Left colon (tissue), 2 donors: Measurements from ENCODE around the gene VSIR. TPM values are rescaled to one million over a fixed set of nuclear protein-coding genes. Genes with fewer than 3 reads are reported as not detected.

ENCODE experiments used
- ATAC-seq: fragments of 200-7000 bp; cut with Tn5 transposase; one replicate; pipeline ENCODE4 v1.9.1; 2020; ENCODE audit warnings: mild to moderate bottlenecking, moderate library complexity
- DNase-seq, 2 donors: peaks; one replicate each; pipeline ENCODE4 v3.0.0-alpha.2; 2020
- intact Hi-C, 2 donors: fragments of 100-400 bp; cut with DNase I in 1 of 2; cut with micrococcal nuclease in 1 of 2; formaldehyde crosslinking; loops; one replicate each; pipeline versions ENCODE4 v1.11.2 to v1.14.0; 2022; cut with DNase I, micrococcal nuclease
- total RNA-seq, 2 donors: library from RNA; stranded (reverse); fragmentation: NEBNext Ultra II Directional; extraction: Animal tissue kit (Norgen Biotek cat#: 25700); gene quantifications; one replicate each; pipeline ENCODE4 v1.2.1, GENCODE V29; 2021
- donor health status: DM: no; HTN: no; CAD: no.
- donor health status: DM: yes; HTN: yes; CAD: no.

The VSIR gene
- total RNA-seq, 2 donors from 2014 or later = 50.5 to 76.7 TPM

DNA sequence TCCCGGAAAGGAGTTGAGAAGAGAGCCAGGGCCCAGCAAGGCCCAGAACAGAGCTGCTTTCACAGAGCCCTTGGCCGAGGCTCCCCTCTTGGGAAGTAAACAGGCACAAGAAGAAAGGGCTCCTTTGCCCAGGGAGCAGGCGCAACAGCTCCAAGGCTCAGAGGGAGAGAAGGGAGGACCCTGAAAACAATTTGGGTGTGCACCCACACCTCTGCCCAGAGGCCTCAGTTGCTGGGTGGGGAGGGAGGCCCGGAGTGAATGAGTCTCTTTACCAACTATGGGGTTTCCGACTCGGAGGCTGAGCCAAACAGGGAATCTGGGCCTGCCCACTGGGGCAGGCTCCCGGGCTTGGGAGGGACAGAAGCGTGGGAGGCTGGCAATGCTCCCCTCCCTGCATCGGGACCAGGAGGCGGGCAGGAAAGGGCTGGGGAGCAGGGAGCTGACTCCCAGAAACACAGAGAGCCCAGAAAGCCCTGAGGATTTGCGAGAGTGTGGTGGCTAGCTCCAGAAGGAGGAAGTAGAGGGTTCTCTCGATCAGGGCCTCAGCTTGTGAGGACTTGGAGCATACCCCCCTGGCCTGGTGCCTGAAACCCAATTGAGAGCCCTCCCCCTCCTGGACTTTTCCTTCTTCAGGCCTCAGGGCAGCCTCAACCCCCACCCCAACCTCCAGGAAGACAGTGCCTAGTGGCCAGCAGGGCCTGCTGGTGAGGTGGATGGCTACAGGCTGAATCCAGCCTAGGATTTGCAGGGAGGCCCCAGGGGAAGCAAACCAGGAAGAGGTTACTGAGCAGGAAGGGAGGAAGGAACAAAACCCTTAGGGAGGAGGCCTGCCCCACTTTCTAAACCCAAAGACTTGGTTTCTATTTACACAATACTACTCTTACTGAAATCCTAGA lies 59.9 kb downstream of the VSIR start:
- intact Hi-C loops = loop anchor here in 1 of 2 donors (10.0 kb wide), 1 partner anchor 61 kb away; the partner anchor contains the start of gene VSIR
- ATAC-seq = peak; percentile 67
- peak; percentile 57 to 83 for DNase-seq

DNA sequence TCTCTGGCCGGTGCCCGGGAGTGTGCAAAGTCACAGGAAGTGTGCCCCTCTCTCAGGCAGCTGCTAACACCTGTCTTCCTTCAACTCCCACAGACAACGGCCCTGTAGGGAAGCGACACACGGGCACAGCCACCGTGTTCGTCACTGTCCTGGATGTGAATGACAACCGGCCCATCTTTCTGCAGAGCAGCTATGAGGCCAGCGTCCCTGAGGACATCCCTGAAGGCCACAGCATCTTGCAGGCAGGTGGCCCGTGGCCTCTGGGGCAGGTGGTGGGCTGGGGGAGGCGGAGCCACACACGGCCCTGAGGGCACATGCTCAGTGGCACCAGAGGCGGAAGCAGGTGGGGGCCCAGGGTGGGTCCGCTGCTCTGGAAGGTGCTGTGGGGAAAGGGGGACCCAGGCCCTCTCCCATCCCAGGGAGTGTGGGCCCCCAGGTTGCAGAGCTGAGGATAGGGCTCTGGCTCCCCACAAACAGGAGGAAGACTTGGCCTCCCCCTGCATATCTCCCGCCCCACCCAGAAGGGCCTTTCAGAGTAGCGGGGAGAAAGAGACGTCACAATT lies 60.7 kb downstream of the VSIR start:
- intact Hi-C loops = loop anchor here in 1 of 2 donors (10.0 kb wide), 1 partner anchor 62 kb away; the partner anchor contains the start of gene VSIR
- ATAC-seq (no peak), DNase-seq (no peak)

DNA sequence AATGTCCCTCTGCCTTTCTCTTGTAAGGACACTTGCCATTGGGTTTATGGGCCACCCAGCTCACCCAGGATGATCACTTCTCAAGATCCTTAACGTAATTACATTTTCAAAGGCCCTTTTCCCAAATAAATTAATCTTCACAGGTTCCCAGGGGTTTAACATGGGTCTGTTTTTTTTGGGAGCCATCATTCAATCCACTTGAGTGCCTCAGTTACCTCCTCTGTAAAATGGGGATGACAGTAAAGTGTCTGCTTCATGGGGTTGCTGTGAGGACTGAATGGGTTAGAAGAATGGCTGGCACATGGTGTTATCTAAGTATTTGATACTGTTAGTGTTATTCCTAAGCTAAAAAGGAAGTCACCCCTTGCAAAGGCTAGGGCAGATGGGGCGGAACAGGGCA lies 61.1 kb downstream of the VSIR start:
- no peak for DNase-seq
- no peak for ATAC-seq
- intact Hi-C loops = loop anchor here in 1 of 2 donors (10.0 kb wide), 1 partner anchor 63 kb away; the partner anchor contains the start of gene VSIR

GRCh38 chr10:71711052-71711623 lies 62.2 kb downstream of the VSIR start:
- ATAC-seq = no peak
- intact Hi-C loops = loop anchor here in 1 of 2 donors (10.0 kb wide), 1 partner anchor 64 kb away; the partner anchor contains the start of gene VSIR
- DNase-seq = no peak

GRCh38 chr10:71710519-71710918 lies 62.8 kb downstream of the VSIR start:
- intact Hi-C loops = loop anchor here in 1 of 2 donors (10.0 kb wide), 1 partner anchor 64 kb away; the partner anchor contains the start of gene VSIR
- ATAC-seq = no peak
- no peak for DNase-seq

DNA sequence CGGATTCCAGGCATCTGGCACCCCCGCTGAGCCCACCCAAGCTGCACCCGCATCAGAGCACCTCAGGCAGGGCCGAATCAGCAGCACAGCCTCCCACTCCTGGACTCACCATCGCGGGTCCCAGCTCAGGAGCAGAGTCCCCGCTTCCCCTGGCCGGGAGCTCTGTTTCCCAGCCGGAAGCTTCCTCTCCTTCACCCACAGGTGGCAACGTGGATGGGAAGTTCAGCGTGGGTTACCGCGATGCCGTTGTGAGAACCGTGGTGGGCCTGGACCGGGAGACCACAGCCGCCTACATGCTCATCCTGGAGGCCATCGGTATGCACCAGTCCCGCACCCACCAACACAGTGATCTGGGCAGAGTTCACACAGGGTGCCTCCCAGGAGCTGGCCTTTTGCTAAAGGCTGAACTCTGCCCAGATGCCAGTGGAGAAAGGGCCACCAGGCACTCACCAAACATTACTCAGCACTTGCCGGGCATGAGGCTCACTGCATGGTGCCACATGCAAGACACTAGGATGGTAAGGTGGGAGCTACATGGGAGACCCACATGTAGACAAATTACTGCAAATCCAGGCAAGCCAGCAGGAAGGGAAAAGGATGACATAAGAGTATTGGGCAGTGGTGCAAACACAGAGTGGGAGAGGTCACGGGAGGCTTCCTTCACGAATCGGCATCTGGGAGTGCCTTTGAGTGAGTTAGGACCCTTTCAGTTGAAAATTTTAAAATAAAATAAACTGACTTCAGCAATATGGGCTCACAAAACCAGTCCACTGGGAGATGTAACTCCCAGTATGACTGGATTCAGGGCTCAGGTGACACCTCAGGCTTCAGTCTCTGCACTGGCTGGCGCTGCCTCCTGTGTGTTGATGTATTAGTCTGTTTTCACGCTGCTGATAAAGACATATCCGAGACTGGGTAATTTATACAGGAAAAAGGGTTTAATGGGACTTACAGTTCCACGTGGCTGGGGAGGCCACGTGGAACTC lies 64.1 kb downstream of the VSIR start:
- ATAC-seq (peak; percentile 65), DNase-seq (no peak)

GRCh38 chr10:71708301-71708703 lies 65.0 kb downstream of the VSIR start:
- intact Hi-C loops = loop anchor here in 1 of 2 donors (5.0 to 10.0 kb wide), 2 partner anchors 331 to 384 kb away; no protein-coding TSS in a partner anchor
- peak; percentile 73 for ATAC-seq
- peak in 1 of 2 donors; percentile 74 for DNase-seq

More for the DNA sequence above, 64.1 kb downstream of the VSIR start:
- intact Hi-C loops = loop anchor here in 1 of 2 donors (5.0 to 10.0 kb wide), 2 partner anchors 332 to 384 kb away; no protein-coding TSS in a partner anchor

DNA sequence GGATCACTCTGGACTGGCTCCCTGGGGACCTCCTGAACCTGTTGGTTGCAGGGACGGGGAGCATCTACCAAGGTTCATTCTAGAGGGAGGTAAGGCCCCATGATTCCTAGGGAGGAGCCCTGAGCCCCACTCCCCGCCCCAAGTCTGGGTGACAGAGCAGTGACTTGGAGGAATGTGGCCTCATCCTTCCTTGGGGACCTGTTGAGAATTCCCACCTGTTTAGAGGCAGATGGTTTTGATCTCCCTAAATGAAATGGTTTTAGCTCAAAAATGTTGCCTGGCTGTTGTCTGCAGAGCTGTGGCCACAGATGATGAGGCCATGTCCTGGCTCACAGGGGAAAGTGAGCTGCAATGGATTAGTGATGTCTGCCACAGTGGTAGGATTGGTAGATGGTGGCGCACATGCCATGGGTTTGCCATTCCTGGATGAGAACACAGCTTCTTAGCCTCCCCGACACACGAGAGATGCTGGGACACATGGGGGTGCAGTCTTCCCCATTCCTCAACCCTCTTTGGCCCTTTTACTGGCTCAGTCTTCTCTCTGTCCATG lies 66.0 kb downstream of the VSIR start:
- DNase-seq = no peak
- intact Hi-C loops = loop anchor here in 1 of 2 donors (5.0 to 10.0 kb wide), 2 partner anchors 330 to 383 kb away; no protein-coding TSS in a partner anchor
- ATAC-seq = no peak

- ATAC-seq (no peak), DNase-seq (no peak)
- intact Hi-C loops = loop anchor here in 1 of 2 donors (5.0 to 10.0 kb wide), 2 partner anchors 329 to 382 kb away; no protein-coding TSS in a partner anchor
Measured at GRCh38 chr10:71706216-71707121, 66.9 kb downstream of the VSIR start.

GRCh38 chr10:71705582-71705981 lies 67.7 kb downstream of the VSIR start:
- ATAC-seq = no peak
- no peak for DNase-seq
- intact Hi-C loops = loop anchor here in 1 of 2 donors (5.0 to 10.0 kb wide), 2 partner anchors 328 to 381 kb away; no protein-coding TSS in a partner anchor

DNA sequence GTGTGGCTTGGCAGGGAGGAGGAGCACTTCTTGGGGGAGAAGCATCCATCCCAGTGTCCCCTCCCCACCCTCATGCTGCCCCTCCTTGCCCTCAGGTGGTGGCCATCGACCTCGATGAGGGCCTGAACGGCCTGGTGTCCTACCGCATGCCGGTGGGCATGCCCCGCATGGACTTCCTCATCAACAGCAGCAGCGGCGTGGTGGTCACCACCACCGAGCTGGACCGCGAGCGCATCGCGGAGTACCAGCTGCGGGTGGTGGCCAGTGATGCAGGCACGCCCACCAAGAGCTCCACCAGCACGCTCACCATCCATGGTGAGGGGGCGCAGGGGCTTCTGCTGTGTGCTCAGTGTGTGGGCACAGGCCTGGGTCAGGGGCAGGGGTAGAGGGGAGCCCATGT lies 68.5 kb downstream of the VSIR start:
- no peak for ATAC-seq
- DNase-seq = no peak
- intact Hi-C loops = loop anchor here in 1 of 2 donors (5.0 to 10.0 kb wide), 2 partner anchors 328 to 380 kb away; no protein-coding TSS in a partner anchor

DNA sequence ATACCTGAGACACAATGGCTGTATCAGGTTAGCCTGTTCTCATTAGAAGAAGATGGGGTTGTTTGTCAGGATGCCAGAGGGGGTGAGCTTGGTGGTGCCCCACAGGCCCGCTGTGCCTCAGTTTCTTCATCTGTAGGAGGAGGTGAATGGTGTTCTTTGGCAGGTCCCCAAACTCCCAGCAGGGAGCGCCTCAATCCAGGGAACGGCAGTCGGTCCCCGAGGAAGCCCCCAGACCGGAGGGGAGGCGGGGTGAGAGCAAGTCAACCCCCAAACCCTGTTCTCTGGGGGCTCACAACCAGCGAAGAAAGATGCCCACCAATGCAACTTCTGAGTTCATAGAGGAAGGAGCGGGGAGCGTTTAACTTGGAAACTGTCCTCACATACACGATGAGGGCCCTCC lies 69.7 kb downstream of the VSIR start:
- DNase-seq = no peak
- intact Hi-C loops = loop anchor here in 1 of 2 donors (10.0 kb wide), 1 partner anchor 379 kb away; no protein-coding TSS in a partner anchor
- no peak for ATAC-seq

- ATAC-seq = no peak
- intact Hi-C loops = loop anchor here in 1 of 2 donors (10.0 kb wide), 1 partner anchor 377 kb away; no protein-coding TSS in a partner anchor
Measured at GRCh38 chr10:71701496-71702132, 71.7 kb downstream of the VSIR start.

DNA sequence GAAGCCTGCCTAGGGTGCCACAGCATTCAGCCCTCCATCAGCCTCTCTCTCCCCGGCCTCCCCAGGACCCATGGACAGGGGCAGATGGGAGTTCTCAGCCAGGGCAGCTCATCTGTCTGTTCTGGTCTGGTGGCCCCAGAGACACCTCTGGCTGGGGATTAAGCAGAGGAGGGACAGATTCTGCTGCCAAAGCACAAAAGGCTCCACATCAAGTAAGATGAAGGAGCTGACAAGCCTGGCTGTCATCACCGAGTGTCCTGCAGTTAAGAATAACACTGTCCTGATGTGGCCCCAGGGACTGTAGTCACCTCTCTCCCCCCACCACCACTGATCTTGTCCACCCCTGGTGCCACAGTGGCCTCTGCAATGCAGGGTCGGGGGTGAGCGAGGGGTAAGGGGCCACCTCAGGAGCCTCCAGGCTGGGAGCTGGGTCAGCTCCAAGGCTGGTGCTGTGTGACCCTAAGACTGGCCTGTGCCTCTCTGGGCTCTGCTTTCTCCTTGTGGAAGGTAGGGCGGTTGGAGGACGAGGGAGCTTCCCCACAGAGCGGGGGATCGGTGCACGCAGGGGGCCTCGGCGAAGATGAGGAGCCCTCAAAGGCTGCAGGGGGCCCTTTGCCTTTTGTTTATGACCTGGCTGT lies 72.5 kb downstream of the VSIR start:
- DNase-seq (no peak), ATAC-seq (no peak)
- intact Hi-C loops = loop anchor here in 1 of 2 donors (10.0 kb wide), 1 partner anchor 376 kb away; no protein-coding TSS in a partner anchor

More at GRCh38 chr10:71701496-71702132, 71.7 kb downstream of the VSIR start:
- no peak for DNase-seq

GRCh38 chr10:71698737-71699136 lies 74.6 kb downstream of the VSIR start:
- ATAC-seq (no peak), DNase-seq (no peak)
- intact Hi-C loops = loop anchor here in 1 of 2 donors (5.0 kb wide), 1 partner anchor 381 kb away; the partner anchor contains the start of gene SLC29A3
